ENCODE results near the gene BIRC7. TPM values are rescaled to one million over a fixed set of nuclear protein-coding genes. Genes with fewer than 3 reads are reported as not detected.
"Not testable (repeated sequence)": the region's sequence is repeated elsewhere in the genome, so short reads cannot be mapped to it uniquely, and the experiment has no call there.

The BIRC7 gene
- total RNA-seq, 2 experiments from 2014 or later, result 0.37 to 0.74 TPM

- POLR2A ChIA-PET, result no interaction called here
- no peak for DNase-seq
- CTCF ChIA-PET, result no interaction called here
- ATAC-seq, result no peak
- H3K9me3 Mint-ChIP-seq (ENCODE audit: insufficient read depth), result no peaks in the 10 kb centered on the region
- no peaks in the 10 kb centered on the region for H3K27me3 Mint-ChIP-seq (ENCODE audit: low read depth)
- no peak overlapping the region for H3K27ac Mint-ChIP-seq
- no peaks in the 10 kb centered on the region for H3K36me3 Mint-ChIP-seq (ENCODE audit: low read depth)
- no peak overlapping the region for H3K4me3 Mint-ChIP-seq
- no peaks in the 10 kb centered on the region for H3K4me1 Mint-ChIP-seq (ENCODE audit: low read depth)
These were observed 7.0 kb downstream of the BIRC7 start for GRCh38 chr20:63242736-63243135.

- H3K27me3 Mint-ChIP-seq (ENCODE audit: low read depth), result no peaks in the 10 kb centered on the region
- ChIA-PET POLR2A (no interaction called here), CTCF (no interaction called here)
- no peak overlapping the region for H3K4me3 Mint-ChIP-seq
- no peaks in the 10 kb centered on the region for H3K4me1 Mint-ChIP-seq (ENCODE audit: low read depth)
- no peak for ATAC-seq
- no peak for DNase-seq
- H3K27ac Mint-ChIP-seq, result no peak overlapping the region
- H3K36me3 Mint-ChIP-seq (ENCODE audit: low read depth), result no peaks in the 10 kb centered on the region
- no peaks in the 10 kb centered on the region for H3K9me3 Mint-ChIP-seq (ENCODE audit: insufficient read depth)
These were observed 8.0 kb downstream of the BIRC7 start for GRCh38 chr20:63243604-63244247.

GRCh38 chr20:63244468-63244867 lies 8.8 kb downstream of the BIRC7 start:
- H3K9me3 Mint-ChIP-seq (ENCODE audit: insufficient read depth), result no peaks in the 10 kb centered on the region
- POLR2A ChIA-PET, result no interaction called here
- DNase-seq, result no peak
- H3K27ac Mint-ChIP-seq, result no peak overlapping the region
- CTCF ChIA-PET, result no interaction called here
- no peak overlapping the region for H3K4me3 Mint-ChIP-seq
- no peaks in the 10 kb centered on the region for H3K36me3 Mint-ChIP-seq (ENCODE audit: low read depth)
- no peak for ATAC-seq
- H3K27me3 Mint-ChIP-seq (ENCODE audit: low read depth), result no peaks in the 10 kb centered on the region
- no peaks in the 10 kb centered on the region for H3K4me1 Mint-ChIP-seq (ENCODE audit: low read depth)

GRCh38 chr20:63246490-63247288 lies 11.0 kb downstream of the BIRC7 start:
- H3K36me3 Mint-ChIP-seq (ENCODE audit: low read depth), result no peaks in the 10 kb centered on the region
- CTCF ChIA-PET, result no interaction called here
- H3K4me3 Mint-ChIP-seq, result no peak overlapping the region
- no peak for DNase-seq
- H3K4me1 Mint-ChIP-seq (ENCODE audit: low read depth), result no peaks in the 10 kb centered on the region
- H3K27me3 Mint-ChIP-seq (ENCODE audit: low read depth), result peaks cover 2% of the 10 kb centered on the region
- no peak for ATAC-seq
- no peaks in the 10 kb centered on the region for H3K9me3 Mint-ChIP-seq (ENCODE audit: insufficient read depth)
- POLR2A ChIA-PET, result no interaction called here
- no peak overlapping the region for H3K27ac Mint-ChIP-seq

GRCh38 chr20:63247671-63248228 lies 12.0 kb downstream of the BIRC7 start:
- Mint-ChIP-seq H3K36me3 (ENCODE audit: low read depth) (no peaks in the 10 kb centered on the region), H3K9me3 (ENCODE audit: insufficient read depth) (no peaks in the 10 kb centered on the region), H3K4me1 (ENCODE audit: low read depth) (no peaks in the 10 kb centered on the region), H3K27ac (no peak overlapping the region), H3K27me3 (ENCODE audit: low read depth) (peaks cover 9% of the 10 kb centered on the region), H3K4me3 (no peak overlapping the region)
- POLR2A ChIA-PET, result no interaction called here
- ATAC-seq (no peak), DNase-seq (no peak)
- CTCF ChIA-PET, result interaction anchor here (1.8 kb wide), 1 partner anchor 25 kb away, joined by 4 read pairs; no protein-coding TSS in a partner anchor

- Mint-ChIP-seq H3K4me1 (ENCODE audit: low read depth) (no peaks in the 10 kb centered on the region), H3K4me3 (no peak overlapping the region), H3K9me3 (ENCODE audit: insufficient read depth) (no peaks in the 10 kb centered on the region), H3K27ac (no peak overlapping the region), H3K27me3 (ENCODE audit: low read depth) (peaks cover 17% of the 10 kb centered on the region), H3K36me3 (ENCODE audit: low read depth) (no peaks in the 10 kb centered on the region)
- ChIA-PET POLR2A (no interaction called here), CTCF (interaction anchor here (1.8 kb wide), 1 partner anchor 26 kb away, joined by 4 read pairs; no protein-coding TSS in a partner anchor)
- ATAC-seq (no peak), DNase-seq (no peak)
These were observed 13.3 kb downstream of the BIRC7 start for GRCh38 chr20:63248835-63249591.

- Mint-ChIP-seq H3K9me3 (ENCODE audit: insufficient read depth) (no peaks in the 10 kb centered on the region), H3K27me3 (ENCODE audit: low read depth) (peaks cover 20% of the 10 kb centered on the region), H3K36me3 (ENCODE audit: low read depth) (no peaks in the 10 kb centered on the region), H3K27ac (no peak overlapping the region), H3K4me1 (ENCODE audit: low read depth) (no peaks in the 10 kb centered on the region), H3K4me3 (no peak overlapping the region)
- ChIA-PET CTCF (interaction anchor here (1.8 kb wide), 1 partner anchor 27 kb away, joined by 4 read pairs; no protein-coding TSS in a partner anchor), POLR2A (no interaction called here)
- ATAC-seq (no peak), DNase-seq (no peak)
These were observed 14.2 kb downstream of the BIRC7 start for GRCh38 chr20:63249891-63250290.

- H3K27ac Mint-ChIP-seq; H3K9me3 Mint-ChIP-seq (ENCODE audit: insufficient read depth); H3K4me3 Mint-ChIP-seq; POLR2A ChIA-PET; H3K36me3 Mint-ChIP-seq (ENCODE audit: low read depth); ATAC-seq; H3K4me1 Mint-ChIP-seq (ENCODE audit: low read depth); DNase-seq: not testable (repeated sequence)
- H3K27me3 Mint-ChIP-seq (ENCODE audit: low read depth), result peaks cover 31% of the 10 kb centered on the region
- CTCF ChIA-PET, result interaction anchor here (1.0 to 1.8 kb wide), 2 partner anchors 27 to 28 kb away, joined by 3 to 4 read pairs; no protein-coding TSS in a partner anchor
These were observed 15.6 kb downstream of the BIRC7 start for GRCh38 chr20:63251350-63251749.

- CTCF ChIA-PET, result interaction anchor here (0.7 to 1.8 kb wide), 2 partner anchors 28 to 29 kb away, joined by 3 to 4 read pairs; no protein-coding TSS in a partner anchor
- no peak for ATAC-seq
These were observed 16.6 kb downstream of the BIRC7 start for GRCh38 chr20:63252284-63252711.

GRCh38 chr20:63253065-63253437 lies 17.3 kb downstream of the BIRC7 start:
- Mint-ChIP-seq H3K4me3 (no peak overlapping the region), H3K27ac (no peak overlapping the region)
- POLR2A ChIA-PET, result no interaction called here

More at GRCh38 chr20:63252284-63252711, 16.6 kb downstream of the BIRC7 start:
- no peaks in the 10 kb centered on the region for H3K4me1 Mint-ChIP-seq (ENCODE audit: low read depth)
- DNase-seq, result no peak
- no peaks in the 10 kb centered on the region for H3K9me3 Mint-ChIP-seq (ENCODE audit: insufficient read depth)
- no peaks in the 10 kb centered on the region for H3K36me3 Mint-ChIP-seq (ENCODE audit: low read depth)
- POLR2A ChIA-PET, result no interaction called here
- no peak overlapping the region for H3K4me3 Mint-ChIP-seq
- no peak overlapping the region for H3K27ac Mint-ChIP-seq
- peaks cover 40% of the 10 kb centered on the region for H3K27me3 Mint-ChIP-seq (ENCODE audit: low read depth)

GRCh38 chr20:63253438-63254231 lies 17.9 kb downstream of the BIRC7 start:
- Mint-ChIP-seq H3K9me3 (ENCODE audit: insufficient read depth) (no peaks in the 10 kb centered on the region), H3K36me3 (ENCODE audit: low read depth) (no peaks in the 10 kb centered on the region), H3K27ac (no peak overlapping the region), H3K27me3 (ENCODE audit: low read depth) (peaks cover 41% of the 10 kb centered on the region), H3K4me1 (ENCODE audit: low read depth) (no peaks in the 10 kb centered on the region), H3K4me3 (no peak overlapping the region)
- POLR2A ChIA-PET, result interaction anchor here (0.6 kb wide), 1 partner anchor 29 kb away, joined by 5 read pairs; no protein-coding TSS in a partner anchor
- ATAC-seq, result no peak
- no peak for DNase-seq
- CTCF ChIA-PET, result interaction anchor here (1.0 to 1.5 kb wide), 2 partner anchors 30 to 31 kb away, joined by 3 to 5 read pairs; no protein-coding TSS in a partner anchor

More at GRCh38 chr20:63253065-63253437, 17.3 kb downstream of the BIRC7 start:
- Mint-ChIP-seq H3K36me3 (ENCODE audit: low read depth) (no peaks in the 10 kb centered on the region), H3K4me1 (ENCODE audit: low read depth) (no peaks in the 10 kb centered on the region), H3K27me3 (ENCODE audit: low read depth) (peaks cover 41% of the 10 kb centered on the region), H3K9me3 (ENCODE audit: insufficient read depth) (no peaks in the 10 kb centered on the region)
- no peak for DNase-seq
- CTCF ChIA-PET, result interaction anchor here (1.0 kb wide), 1 partner anchor 29 kb away, joined by 5 read pairs; no protein-coding TSS in a partner anchor
- ATAC-seq, result no peak

Measured in activated CD8-positive, alpha-beta T cell treated with anti-CD3 and anti-CD28 coated beads, Interleukin-2, amount 10 ng/mL, durations not matched to agents 7 days and 5 days (primary cell).